Measurements from ENCODE around the gene PRKD1.
"Not testable (repeated sequence)": the region's sequence is repeated elsewhere in the genome, so short reads cannot be mapped to it uniquely, and the experiment has no call there.

PRKD1 gene

DNA sequence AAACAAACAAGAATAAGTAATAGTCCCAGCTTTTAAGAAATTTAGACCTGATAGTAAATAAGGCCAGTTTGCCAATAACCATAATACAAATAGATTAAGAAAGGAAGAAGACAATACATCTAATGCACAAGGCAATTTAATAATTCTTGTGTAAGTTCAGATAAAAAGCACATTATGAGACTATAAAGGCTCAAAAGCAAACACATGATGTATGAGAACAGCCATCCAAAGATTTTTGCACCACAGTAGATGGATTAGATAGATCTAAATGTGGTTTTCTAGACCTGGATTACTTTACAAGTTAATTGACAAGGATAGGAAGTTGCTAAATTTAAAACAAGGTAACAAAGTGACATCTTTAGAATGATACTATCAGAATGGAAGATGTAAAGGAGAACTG, 125.4 kb downstream of the PRKD1 start:
- FAIRE-seq (no peak), DNase-seq (ENCODE audit: insufficient read length, low spot score) (no peak)

DNA sequence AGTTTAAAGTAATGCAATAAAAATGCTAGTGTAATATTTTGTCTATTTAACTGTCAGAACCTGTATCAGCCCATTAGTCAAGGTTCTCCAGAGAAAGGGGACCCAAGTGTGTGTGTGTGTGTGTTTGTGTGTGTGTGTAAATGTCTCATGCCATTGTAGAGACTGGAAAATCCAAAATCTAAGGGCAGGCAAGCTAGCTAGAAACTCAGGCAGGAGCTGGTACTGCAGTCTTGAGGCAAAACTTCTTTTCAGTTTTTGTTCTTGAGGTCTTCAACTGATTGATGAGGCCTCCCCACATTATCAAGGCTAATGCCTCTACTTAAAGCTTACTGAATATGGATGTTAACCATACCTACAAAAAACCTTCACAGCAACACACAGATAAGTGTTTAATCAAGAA, 126.7 kb downstream of the PRKD1 start:
- no peak for FAIRE-seq

DNA sequence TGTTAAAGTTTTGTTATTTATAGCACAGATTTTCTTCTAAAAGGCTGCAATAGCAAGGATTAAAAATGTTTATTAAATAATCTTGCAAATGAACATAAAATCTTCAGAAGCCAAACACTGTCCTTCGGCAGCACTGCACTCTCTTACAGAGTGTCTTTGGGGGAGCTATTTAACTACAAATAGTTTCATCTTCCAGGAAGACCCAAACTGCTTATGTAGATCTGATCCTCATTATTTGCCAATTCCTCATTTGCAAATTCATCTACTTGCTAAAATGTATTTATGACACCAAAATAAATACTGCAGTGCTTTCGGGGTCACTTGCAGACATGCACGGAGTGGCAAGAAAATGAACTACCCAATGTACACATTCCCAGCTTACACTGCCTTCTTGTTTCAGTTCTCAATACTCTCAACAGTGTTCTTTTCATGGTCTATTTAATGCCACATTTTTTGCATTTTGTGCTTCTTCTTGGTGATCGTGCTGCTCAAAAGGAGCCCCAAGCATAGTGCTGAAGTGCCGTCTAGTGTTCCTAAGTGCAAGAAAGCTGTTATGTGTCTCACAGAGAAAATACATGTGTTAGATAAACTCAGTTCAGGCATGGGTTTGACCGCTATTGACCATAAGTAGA, 128.1 kb downstream of the PRKD1 start:
- FAIRE-seq (no peak), DNase-seq (ENCODE audit: insufficient read length, low spot score) (no peak)

More for the DNA sequence above, 126.7 kb downstream of the PRKD1 start:
- DNase-seq (ENCODE audit: insufficient read length, low spot score) = no peak

DNA sequence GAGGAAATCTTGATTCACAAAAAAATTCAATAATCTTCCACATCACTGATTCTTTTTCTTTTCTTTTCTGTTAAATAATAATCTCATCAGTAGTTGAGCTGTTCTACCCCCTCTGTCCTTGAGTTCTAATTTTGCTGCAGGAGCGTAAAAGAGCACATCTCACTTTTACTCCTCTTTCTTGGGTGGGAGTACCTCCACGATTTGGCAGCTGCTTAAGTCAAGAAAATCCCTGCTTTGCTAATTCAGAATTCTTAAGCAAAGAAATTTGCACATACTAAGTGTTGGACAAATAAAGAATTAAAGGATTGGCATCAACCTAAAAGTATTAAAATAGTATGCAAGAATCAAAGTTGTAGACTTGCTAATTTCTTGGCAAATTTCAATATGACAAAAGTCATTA, 128.8 kb downstream of the PRKD1 start:
- no peak for DNase-seq (ENCODE audit: insufficient read length, low spot score)
- no peak for FAIRE-seq

DNA sequence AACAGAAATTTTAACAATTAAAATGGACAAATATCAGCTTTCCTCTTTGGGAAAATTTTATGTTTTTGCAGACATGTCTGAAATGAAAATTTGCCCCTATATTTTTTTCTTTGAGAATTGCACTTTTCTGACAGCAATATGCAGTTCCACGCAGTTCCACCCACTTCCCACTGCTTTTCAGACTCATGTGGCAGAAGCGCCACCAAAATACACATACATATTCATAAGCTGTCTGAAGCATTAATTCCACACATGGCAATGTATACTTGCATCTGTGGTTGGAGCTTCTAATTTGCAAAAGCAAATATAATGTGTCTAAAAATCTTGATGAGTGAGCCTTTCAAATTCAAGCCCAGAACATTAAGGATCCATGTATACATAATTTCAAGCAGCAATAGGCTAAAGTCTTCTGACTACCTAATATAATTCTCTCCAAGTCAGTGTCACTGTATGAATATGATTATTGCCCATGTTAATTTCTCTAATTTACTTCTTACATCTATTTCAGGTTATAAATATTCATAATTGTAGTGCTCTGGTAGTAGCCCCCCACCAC, 129.5 kb downstream of the PRKD1 start:
- FAIRE-seq = no peak
- DNase-seq (ENCODE audit: insufficient read length, low spot score) = no peak

DNA sequence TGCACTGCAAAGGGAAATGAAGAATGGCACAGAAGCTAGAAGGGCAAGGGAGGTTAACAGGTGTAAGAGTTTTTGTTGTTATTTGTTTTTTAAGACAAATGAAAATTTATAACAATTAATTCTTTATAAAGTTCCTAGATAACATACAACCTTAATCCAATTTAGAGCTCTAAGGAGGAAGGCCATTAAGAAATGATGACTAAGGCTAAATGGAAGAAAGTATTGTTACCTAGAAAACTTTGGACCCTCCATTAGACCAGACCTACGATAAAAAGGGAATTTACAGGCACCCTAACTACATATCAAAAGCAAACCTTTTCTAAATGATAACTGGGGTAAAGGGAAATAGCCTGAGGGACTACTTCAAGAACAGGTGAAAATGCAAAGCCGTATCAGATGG, 130.8 kb downstream of the PRKD1 start:
- DNase-seq (ENCODE audit: insufficient read length, low spot score) (no peak), FAIRE-seq (no peak)

DNA sequence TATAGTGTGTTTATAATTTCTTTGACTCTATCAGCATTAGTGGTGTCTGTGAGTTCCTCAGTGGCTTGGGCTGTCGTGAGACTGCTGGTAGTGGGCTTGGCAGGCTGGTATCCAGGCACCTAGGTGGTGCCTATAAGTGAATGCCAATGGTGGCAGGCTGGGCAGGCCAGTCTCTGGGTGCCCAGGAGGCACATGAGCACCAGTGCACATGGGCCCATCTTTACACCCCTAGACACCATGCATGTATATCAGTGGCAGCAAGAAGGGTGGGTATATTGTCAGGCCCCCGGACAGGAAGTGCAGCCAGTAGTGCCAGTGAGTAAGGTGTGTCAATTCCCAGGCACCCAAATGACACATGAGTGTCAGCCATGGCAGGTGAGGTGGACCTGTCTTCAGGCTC, 138.2 kb downstream of the PRKD1 start:
- DNase-seq (ENCODE audit: insufficient read length, low spot score) (no peak), FAIRE-seq (no peak)

DNA sequence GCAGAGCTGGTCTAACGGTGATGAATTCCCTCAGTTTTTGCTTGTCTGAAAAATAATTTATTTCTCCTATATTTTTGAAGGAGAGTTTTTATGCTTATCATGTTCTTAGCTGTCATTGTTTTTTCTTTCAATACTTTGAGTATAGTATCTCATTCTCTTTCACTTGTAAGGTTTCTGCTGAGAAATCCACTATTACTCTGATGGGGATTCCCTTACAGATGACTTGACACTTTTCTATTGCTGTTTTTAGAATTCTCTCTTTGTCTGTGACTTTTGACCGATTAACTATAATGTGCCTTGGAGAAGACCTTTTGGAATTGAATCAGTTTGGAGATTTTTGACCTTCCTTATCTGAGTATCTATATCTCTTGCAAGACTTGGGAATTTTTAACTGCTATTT, 139.6 kb downstream of the PRKD1 start:
- no peak for FAIRE-seq
- DNase-seq (ENCODE audit: insufficient read length, low spot score) = no peak

DNA sequence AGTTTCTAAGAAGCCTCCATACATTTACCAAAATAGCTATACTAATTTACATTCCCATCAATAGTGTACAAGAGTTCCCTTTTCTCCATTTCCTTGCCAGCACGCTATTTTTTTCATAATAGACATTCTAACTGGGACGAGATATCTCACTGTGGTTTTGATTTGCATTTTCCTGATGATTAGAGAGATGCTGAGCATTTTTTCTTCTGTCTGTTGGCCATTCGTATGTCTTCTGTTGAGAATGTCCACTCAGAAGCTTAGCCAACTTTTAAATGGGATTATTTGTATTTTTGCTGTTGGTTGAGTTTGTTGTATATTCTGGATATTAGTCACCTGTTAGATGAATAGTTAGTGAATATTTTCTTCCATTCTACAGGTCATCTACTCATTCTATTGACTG, 144.1 kb downstream of the PRKD1 start:
- DNase-seq (ENCODE audit: insufficient read length, low spot score) (no peak), FAIRE-seq (no peak)

DNA sequence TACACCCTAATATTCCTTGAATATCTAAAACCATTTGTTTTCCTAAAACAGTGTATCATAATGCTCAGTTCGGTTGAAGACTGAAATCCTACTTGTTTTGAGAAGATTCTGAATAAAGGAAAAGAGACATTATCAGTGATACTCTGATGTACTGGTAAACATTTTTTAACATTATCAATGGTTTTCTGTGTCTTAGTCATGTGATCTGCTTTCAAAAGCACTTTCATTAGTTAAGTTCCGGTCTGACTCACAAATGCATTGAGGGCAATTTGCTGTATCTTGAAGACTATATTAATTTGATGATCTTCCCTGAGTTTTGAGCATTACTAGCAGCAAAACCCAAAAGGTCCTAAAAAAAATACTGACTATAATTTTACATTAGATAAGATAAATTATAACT, 145.6 kb downstream of the PRKD1 start:
- FAIRE-seq (no peak), DNase-seq (ENCODE audit: insufficient read length, low spot score) (no peak)

DNA sequence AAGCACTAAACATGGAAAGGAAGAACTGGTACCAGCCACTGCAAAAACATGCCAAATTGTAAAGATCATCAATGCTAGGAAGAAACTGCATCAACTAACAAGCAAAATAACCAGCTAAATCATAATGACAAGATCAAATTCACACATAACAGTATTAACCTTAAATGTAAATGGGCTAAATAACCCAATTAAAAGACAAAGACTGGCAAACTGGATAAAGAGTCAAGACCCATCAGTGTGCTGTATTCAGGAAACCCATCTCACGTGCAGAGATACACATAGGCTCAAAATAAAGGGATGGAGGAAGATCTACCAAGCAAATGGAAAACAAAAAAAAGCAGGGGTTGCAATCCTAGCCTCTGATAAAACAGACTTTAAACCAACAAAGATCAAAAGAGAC, 150.5 kb downstream of the PRKD1 start:
- not testable (repeated sequence) for FAIRE-seq; DNase-seq (ENCODE audit: insufficient read length, low spot score)

DNA sequence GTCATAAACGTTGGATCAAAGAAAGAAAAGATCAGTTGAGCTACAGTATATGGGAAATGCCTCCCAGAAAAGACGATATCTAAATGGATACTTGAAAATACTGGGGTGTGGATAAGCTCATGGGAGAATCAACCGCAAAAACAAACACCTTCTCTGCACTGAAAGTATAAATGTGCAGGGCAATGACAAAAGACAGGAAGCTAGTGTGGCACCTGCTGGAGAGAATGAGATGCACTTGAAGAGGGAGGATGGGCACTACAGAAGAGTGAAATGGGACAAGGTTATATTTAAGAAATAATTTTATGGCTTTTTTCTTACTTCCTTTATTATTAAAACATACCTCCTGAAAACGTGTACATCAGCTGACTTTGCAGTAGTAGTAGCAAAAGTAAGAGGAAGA, 153.7 kb downstream of the PRKD1 start:
- DNase-seq (ENCODE audit: insufficient read length, low spot score) = no peak
- FAIRE-seq = no peak

DNA sequence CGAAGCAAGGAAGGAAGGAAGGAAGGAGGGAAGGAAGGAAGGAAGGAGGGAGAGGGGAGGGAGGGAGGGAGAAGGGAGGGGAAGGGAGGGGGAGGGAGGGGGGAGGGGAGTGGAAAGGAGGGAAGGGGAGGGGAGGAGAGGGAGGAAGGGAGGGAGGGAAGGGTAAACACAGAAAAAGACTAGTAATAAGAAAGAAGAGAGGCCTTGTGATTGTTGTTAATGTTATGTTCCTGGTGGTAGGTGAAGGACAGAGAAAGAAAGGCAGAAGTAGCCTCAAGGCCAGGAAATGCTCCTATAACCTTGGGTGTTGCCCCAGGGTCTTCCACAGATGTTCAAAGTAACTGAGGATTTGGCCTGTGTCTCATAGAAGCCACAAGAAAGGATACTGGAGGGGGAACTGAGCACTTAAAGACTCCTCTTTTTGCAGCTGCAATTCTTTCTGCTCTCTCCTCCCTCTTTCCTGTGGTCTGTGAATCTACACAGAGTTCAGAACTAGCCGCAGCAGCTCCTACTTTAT, 164.2 kb downstream of the PRKD1 start:
- DNase-seq (ENCODE audit: insufficient read length, low spot score) (no peak), FAIRE-seq (no peak)

DNA sequence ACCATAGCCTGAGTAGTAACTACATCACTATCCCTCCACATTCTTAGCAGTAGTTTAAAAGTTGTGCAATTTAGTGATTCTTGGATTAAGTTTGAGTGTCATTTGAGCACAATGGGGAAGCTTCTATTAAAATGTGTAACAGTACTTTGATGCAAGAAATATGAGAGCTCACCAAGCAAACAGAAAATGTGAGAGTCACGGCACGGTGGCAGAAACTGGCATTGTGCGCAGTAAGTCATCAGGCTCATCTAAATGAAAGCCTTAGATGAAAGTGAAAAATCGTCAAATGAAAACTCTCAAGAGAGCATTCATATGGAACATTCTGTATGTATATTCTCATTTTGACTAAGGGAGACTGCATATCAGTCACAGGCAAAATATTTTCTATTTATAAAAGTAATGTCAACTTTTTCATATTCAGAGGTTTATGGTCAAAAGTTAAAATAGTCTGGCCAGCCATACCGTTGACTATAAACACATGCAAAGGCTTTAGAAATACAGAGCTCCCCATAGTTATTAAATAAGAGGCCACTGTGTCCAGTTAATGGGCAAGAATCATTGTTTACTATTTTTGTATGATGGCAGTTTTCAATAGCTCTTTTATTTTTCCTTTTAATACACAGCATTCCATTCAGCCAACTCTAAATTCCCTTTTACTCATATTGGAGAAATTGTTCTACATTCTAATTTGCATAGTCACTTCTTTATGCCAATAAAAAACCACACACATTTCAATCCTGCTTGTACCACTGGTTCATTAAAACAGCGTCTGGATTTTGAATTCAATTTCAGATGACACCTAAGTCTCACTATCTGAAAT, 167.9 kb downstream of the PRKD1 start:
- no peak for DNase-seq (ENCODE audit: insufficient read length, low spot score)
- FAIRE-seq = no peak

DNA sequence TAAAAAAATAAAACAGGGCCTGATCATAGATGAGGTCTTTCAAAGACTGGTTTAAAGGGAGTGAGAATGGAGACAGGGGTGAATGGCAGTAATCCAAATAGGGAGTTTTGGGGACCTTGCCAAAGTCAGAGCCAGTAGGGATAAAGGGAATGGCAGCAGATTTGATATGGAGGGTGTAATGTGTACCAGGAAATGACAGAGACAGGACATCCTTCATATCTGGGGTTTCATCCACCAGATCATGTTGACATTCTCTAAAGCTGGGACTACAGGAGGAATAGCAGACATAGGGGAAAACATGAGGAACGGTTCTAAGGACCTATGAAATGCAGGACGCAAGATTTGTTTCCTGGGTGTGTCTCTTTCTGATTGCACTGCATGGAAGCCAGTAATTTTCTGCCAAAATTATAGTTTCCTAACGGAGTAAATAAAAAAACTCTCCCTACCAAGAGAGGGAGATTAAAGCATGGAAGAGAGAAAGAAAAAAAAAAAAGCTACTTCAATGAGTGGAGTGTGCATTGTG, 169.9 kb downstream of the PRKD1 start:
- FAIRE-seq (no peak), DNase-seq (ENCODE audit: insufficient read length, low spot score) (no peak)

DNA sequence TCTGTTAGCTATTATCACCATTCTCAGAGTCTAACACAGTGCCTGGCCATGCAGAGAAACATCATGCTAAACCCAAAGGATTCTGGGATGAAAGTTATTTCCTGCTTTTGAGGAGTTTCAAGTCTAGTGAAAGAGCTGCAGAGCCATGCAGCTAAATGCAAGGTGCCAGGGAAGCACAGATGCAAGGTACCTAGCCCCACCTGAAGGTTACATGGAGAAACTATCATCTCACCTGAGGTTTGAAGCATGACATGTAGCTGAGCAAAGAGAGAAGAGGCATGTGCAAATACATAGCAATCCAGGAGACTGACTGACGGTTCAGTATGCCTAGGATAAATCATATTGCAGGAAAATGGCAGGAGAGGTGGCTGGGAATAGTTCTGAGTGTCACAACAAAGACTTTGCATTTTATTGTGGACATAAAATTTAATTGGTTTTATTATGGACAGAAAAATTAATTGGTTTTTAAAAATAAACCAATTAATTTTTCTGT, 170.4 kb downstream of the PRKD1 start:
- FAIRE-seq = no peak

DNA sequence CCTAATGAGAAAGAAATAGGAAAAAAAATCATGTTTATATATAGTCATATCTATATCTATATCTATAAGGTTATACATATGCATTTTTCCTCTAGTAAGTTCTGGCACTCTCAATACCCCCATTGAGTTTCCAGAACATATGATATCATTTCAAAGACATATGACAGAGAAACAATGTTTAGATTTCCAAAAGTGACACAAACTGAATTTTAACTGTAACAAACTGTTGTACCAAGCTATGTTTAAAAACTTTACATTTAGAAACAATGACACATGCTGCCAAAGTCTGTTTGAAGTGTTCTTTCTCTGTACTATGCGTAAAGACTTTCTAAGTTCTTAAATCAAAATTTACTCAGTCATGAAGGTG, 171.6 kb downstream of the PRKD1 start:
- no peak for FAIRE-seq
- no peak for DNase-seq (ENCODE audit: insufficient read length, low spot score)

More for the DNA sequence above, 170.4 kb downstream of the PRKD1 start:
- no peak for DNase-seq (ENCODE audit: insufficient read length, low spot score)

DNA sequence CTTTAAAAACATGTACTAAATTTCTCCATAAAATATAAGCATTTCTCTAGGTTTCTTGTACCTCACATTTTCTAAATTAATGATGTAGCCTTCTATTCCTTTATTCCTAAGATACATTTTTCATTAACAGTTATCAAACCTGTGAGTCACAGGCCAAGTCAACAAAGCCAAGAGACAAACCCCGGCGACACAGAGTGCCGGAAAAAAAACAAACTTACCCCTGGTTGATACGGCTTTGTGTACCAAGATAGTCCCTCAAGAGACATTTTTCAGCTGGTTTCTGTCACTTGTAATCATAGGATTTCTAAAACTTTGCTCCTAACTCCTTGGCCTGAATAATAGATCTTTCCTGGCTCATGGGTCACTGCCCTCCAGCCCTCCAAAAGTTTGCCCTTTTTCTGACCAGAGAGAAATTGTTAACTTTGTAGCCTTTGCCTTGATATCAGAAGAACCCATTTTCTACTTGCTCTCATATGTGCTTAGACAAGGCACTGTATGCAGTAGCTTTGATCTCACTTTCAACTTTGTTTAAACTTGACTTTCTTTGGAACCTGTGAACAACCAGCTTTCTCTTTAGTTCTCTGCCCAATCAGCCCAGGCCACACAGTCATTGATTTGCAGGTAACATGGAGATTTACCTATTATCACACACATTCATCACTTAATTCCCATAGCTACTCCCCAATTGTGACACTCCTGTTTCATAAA, 172.2 kb downstream of the PRKD1 start:
- FAIRE-seq (no peak), DNase-seq (ENCODE audit: insufficient read length, low spot score) (no peak)

DNA sequence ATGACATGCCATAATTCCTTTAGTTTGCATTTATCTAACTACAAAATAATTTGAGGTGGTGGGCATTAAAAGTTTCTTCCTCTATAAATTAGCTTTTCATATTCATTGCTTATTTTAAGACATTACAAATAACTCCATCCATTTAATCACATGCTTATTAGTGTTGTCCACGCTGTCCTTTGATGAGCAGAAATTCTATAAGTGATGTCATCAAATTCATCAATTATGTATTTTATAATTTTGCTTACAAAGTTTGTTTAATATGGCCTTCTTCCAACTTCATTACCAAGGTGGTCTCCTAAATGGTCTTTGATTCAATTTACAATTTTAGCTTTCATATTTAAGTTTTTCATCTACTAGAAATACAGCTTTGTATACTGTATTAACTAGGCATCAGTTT, 173.5 kb downstream of the PRKD1 start:
- FAIRE-seq (no peak), DNase-seq (ENCODE audit: insufficient read length, low spot score) (no peak)

DNA sequence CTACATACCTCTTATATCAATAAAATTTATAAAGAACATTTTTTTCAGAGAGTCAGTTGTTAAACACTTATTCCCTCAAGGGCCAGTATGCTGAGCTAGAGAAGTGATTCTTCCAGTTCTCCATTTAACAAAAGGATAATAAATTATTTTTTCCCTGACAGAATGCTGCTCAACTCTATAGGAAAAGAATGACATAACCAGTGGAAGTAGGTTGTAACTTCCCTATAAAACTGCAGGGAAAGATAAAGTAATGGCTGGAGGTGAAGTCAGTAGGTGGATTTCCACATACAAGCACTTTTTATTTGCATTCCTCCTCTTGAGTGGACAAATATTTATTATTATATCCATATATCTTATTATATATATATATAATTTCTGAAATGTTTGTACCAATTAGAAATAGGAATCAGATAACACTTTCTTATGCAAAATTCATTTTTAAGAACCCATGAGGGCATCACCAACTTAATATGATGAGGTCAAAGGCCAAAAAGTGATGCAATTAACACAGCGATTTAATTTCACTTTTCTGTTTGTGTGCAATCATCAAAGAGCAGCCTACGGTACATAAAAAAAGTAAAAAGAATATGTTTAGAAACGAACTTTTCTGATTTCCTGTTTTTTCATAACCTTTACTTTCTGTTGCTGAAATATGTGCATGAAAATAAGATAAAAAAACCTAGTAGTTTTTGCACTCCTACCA, 175.3 kb downstream of the PRKD1 start:
- FAIRE-seq = no peak
- DNase-seq (ENCODE audit: insufficient read length, low spot score) = no peak

Measured in GM19239 (cell line).